Activated naive CD4-positive, alpha-beta T cell treated with anti-CD3 and anti-CD28 coated beads, Interleukin-2, amount 50 U/mL, for 72 hours (primary cell): ENCODE data around the gene PDF. TPM values are rescaled to one million over a fixed set of nuclear protein-coding genes. Genes with fewer than 3 reads are reported as not detected.
"Not testable (repeated sequence)": the region's sequence is repeated elsewhere in the genome, so short reads cannot be mapped to it uniquely, and the experiment has no call there.

Experiments used
- ATAC-seq, 2 donors: fragments of 150-1000 bp; cut with Tn5 transposase; 2 replicates each; pipeline ENCODE4 v1.10.0; 2021; ENCODE audit warnings: mild to moderate bottlenecking in 2 of 2, moderate library complexity in 2 of 2
- DNase-seq, 2 donors: peaks; one replicate each; pipeline ENCODE4 v3.0.0; 2021 to 2022; ENCODE audit warnings: low spot score in 2 of 2
- H3K27ac Mint-ChIP-seq, 2 donors: one replicate each; pipeline ENCODE4 v1.8.0; 2022; ENCODE audit warnings: mild to moderate bottlenecking in 2 of 2, mixed read lengths in 2 of 2
- H3K36me3 Mint-ChIP-seq, 2 donors: one replicate each; pipeline ENCODE4 v1.8.0; 2022; ENCODE audit warnings: mixed read lengths in 2 of 2
- H3K9me3 Mint-ChIP-seq, 2 donors: one replicate each; pipeline ENCODE4 v1.8.0; 2022; ENCODE audit warnings: mixed read lengths in 2 of 2
- total RNA-seq, 2 donors: library from RNA; stranded (reverse); gene quantifications; one replicate each; pipeline ENCODE4 v1.2.3, GENCODE V29; 2022

The PDF gene
- total RNA-seq, 2 donors from 2014 or later = 7.3 to 17.4 TPM

- H3K9me3 Mint-ChIP-seq = no peaks in the 10 kb centered on the region
- H3K36me3 Mint-ChIP-seq = peaks cover 7% of the 10 kb centered on the region in 2 donors
- ATAC-seq (peak; percentile 95 to 96), DNase-seq (peak; percentile 97 to 100)
- peak within 1 kb of the TSS; percentile 91 to 100 for H3K27ac Mint-ChIP-seq
Observed at GRCh38 chr16:69310653-69311532, 19.5 kb downstream of the PDF start, which contains the start of gene VPS4A. Gene VPS4A (plus strand): TSS chr16:69311350. CDS start chr16:69311512, 162 bp downstream.

GRCh38 chr16:69309316-69309715 is 21.1 kb downstream of the PDF start:
- H3K36me3 Mint-ChIP-seq = peaks cover 7% of the 10 kb centered on the region in 2 donors
- no peak overlapping the region for H3K27ac Mint-ChIP-seq
- ATAC-seq (no peak), DNase-seq (peak in 1 of 2 donors; percentile 44)
- no peaks in the 10 kb centered on the region for H3K9me3 Mint-ChIP-seq

GRCh38 chr16:69307856-69308255 is 22.5 kb downstream of the PDF start:
- no peak for DNase-seq
- ATAC-seq = no peak
- Mint-ChIP-seq H3K27ac (no peak overlapping the region), H3K36me3 (peaks cover 7% of the 10 kb centered on the region in 2 donors), H3K9me3 (no peaks in the 10 kb centered on the region)

- peaks cover 5 to 6% of the 10 kb centered on the region in 2 donors for H3K36me3 Mint-ChIP-seq
- ATAC-seq = no peak
- H3K9me3 Mint-ChIP-seq = no peaks in the 10 kb centered on the region
- no peak overlapping the region for H3K27ac Mint-ChIP-seq
- DNase-seq = no peak
Observed at GRCh38 chr16:69307091-69307490, 23.3 kb downstream of the PDF start.

- Mint-ChIP-seq H3K9me3 (no peaks in the 10 kb centered on the region), H3K27ac (no peak overlapping the region), H3K36me3 (no peaks in the 10 kb centered on the region)
- ATAC-seq (no peak), DNase-seq (no peak)
Observed at GRCh38 chr16:69306031-69306430, 24.4 kb downstream of the PDF start.

GRCh38 chr16:69302301-69302700 is 28.1 kb downstream of the PDF start:
- DNase-seq = no peak
- Mint-ChIP-seq H3K36me3 (no peaks in the 10 kb centered on the region), H3K27ac (no peak overlapping the region), H3K9me3 (no peaks in the 10 kb centered on the region)
- no peak for ATAC-seq

- Mint-ChIP-seq H3K9me3 (no peaks in the 10 kb centered on the region), H3K36me3 (no peaks in the 10 kb centered on the region), H3K27ac (no peak overlapping the region)
- ATAC-seq = no peak
- no peak for DNase-seq
Observed at GRCh38 chr16:69301861-69302260, 28.5 kb downstream of the PDF start.

- H3K36me3 Mint-ChIP-seq = no peaks in the 10 kb centered on the region
- DNase-seq (no peak), ATAC-seq (no peak)
- H3K27ac Mint-ChIP-seq = no peak overlapping the region
- H3K9me3 Mint-ChIP-seq = no peaks in the 10 kb centered on the region
Observed at GRCh38 chr16:69301187-69301586, 29.2 kb downstream of the PDF start.

- no peak overlapping the region for H3K27ac Mint-ChIP-seq
Observed at GRCh38 chr16:69298261-69298660, 32.1 kb downstream of the PDF start.

GRCh38 chr16:69296771-69297170 is 33.6 kb downstream of the PDF start:
- not testable (repeated sequence) for H3K27ac Mint-ChIP-seq, ATAC-seq, H3K36me3 Mint-ChIP-seq, DNase-seq, H3K9me3 Mint-ChIP-seq

More at GRCh38 chr16:69298261-69298660, 32.1 kb downstream of the PDF start:
- Mint-ChIP-seq H3K36me3 (no peaks in the 10 kb centered on the region), H3K9me3 (no peaks in the 10 kb centered on the region)
- no peak for ATAC-seq
- no peak for DNase-seq

- ATAC-seq = no peak
- H3K9me3 Mint-ChIP-seq = no peaks in the 10 kb centered on the region
- H3K27ac Mint-ChIP-seq = no peak overlapping the region
- no peaks in the 10 kb centered on the region for H3K36me3 Mint-ChIP-seq
- no peak for DNase-seq
Observed at GRCh38 chr16:69294051-69294450, 36.3 kb downstream of the PDF start.

GRCh38 chr16:69293401-69293800 is 37.0 kb downstream of the PDF start:
- DNase-seq (no peak), ATAC-seq (peak; percentile 22 to 78)
- H3K36me3 Mint-ChIP-seq = no peaks in the 10 kb centered on the region
- no peaks in the 10 kb centered on the region for H3K9me3 Mint-ChIP-seq
- H3K27ac Mint-ChIP-seq = no peak overlapping the region

GRCh38 chr16:69291657-69292056 is 38.7 kb downstream of the PDF start:
- H3K27ac Mint-ChIP-seq, H3K9me3 Mint-ChIP-seq, ATAC-seq, H3K36me3 Mint-ChIP-seq, DNase-seq: not testable (repeated sequence)

GRCh38 chr16:69286941-69287713 is 43.3 kb downstream of the PDF start:
- Mint-ChIP-seq H3K9me3 (no peaks in the 10 kb centered on the region), H3K27ac (peak overlapping the region in 1 of 2 donors; percentile 68), H3K36me3 (no peaks in the 10 kb centered on the region)
- peak; percentile 13 to 28 for ATAC-seq
- peak in 1 of 2 donors; percentile 63 for DNase-seq

- H3K27ac Mint-ChIP-seq = no peak overlapping the region
- no peaks in the 10 kb centered on the region for H3K9me3 Mint-ChIP-seq
- DNase-seq (no peak), ATAC-seq (no peak)
- no peaks in the 10 kb centered on the region for H3K36me3 Mint-ChIP-seq
Observed at GRCh38 chr16:69285240-69285639, 45.1 kb downstream of the PDF start.

- Mint-ChIP-seq H3K36me3 (no peaks in the 10 kb centered on the region), H3K9me3 (no peaks in the 10 kb centered on the region), H3K27ac (no peak overlapping the region)
- ATAC-seq (no peak), DNase-seq (no peak)
Observed at GRCh38 chr16:69283851-69284250, 46.5 kb downstream of the PDF start.

GRCh38 chr16:69277413-69277812 is 53.0 kb downstream of the PDF start:
- ATAC-seq = no peak
- H3K9me3 Mint-ChIP-seq = no peaks in the 10 kb centered on the region
- no peak overlapping the region for H3K27ac Mint-ChIP-seq
- H3K36me3 Mint-ChIP-seq = no peaks in the 10 kb centered on the region
- DNase-seq = no peak
